ENCODE data around the gene SULT1C3. TPM values are rescaled to one million over a fixed set of nuclear protein-coding genes. Genes with fewer than 3 reads are reported as not detected.

The SULT1C3 gene
- total and polyA plus RNA-seq, 2 of the 8 experiments (the other 6 are each of a cell fraction or from before 2014, with no cell fraction given) = not detected

- TF ChIP-seq CHD7 (IDR thresholded peaks at IDR 0.05; ENCODE audit: insufficient replicate concordance, low read length) (no peak), USF2 (IDR thresholded peaks at IDR 0.05; ENCODE audit: low read length) (no peak), CBX8 (IDR thresholded peaks at IDR 0.05; ENCODE audit: borderline replicate concordance, low read depth, low read length) (no peak), SIN3A (conservative IDR thresholded peaks at IDR 0.05 in 1 of 2, IDR thresholded peaks at IDR 0.05 in 1 of 2; ENCODE audit: low read depth in 1 of 2, low read length in 2 of 2) (no peak), SUZ12 (IDR thresholded peaks at IDR 0.05; ENCODE audit: low read length) (no peak), POLR2A (IDR thresholded peaks at IDR 0.05; ENCODE audit: control extremely low read depth in 1 of 2, low read depth in 2 of 2, low read length in 2 of 2) (no peak), KDM4A (IDR thresholded peaks at IDR 0.05; ENCODE audit: low read depth, low read length, severe bottlenecking) (no peak), NANOG (IDR thresholded peaks at IDR 0.05; ENCODE audit: insufficient read depth, low read depth, low read length, poor library complexity, severe bottlenecking) (no peak), POU5F1 (IDR thresholded peaks at IDR 0.05; ENCODE audit: low read depth, low read length) (no peak), GTF2F1 (IDR thresholded peaks at IDR 0.05; ENCODE audit: borderline replicate concordance, low read depth, low read length) (no peak), TEAD4 (IDR thresholded peaks at IDR 0.05; ENCODE audit: low read depth, low read length) (no peak)
These were observed 16.2 kb upstream of the SULT1C3 start (continued) for GRCh38 chr2:108223573-108223972.

All from H1 (cell line).